Activated CD8-positive, alpha-beta T cell treated with anti-CD3 and anti-CD28 coated beads for 36 hours (primary cell): ENCODE measurements around the gene QSER1. TPM values are rescaled to one million over a fixed set of nuclear protein-coding genes. Genes with fewer than 3 reads are reported as not detected.

ENCODE experiments used
- ATAC-seq: fragments of 200-7000 bp; cut with Tn5 transposase; one replicate; pipeline ENCODE4 v1.10.0; 2021; ENCODE audit warnings: mild to moderate bottlenecking, moderate library complexity
- CTCF ChIA-PET: fragments of 350-600 bp; sonication (Branson Sonifier 250); formaldehyde crosslinking; loops from one replicate; lab custom pipeline; 2021; ENCODE audit warnings: antibody characterized with exemption; lab: Charles Lee
- POLR2A ChIA-PET: fragments of 350-600 bp; sonication (Branson Sonifier 250); formaldehyde crosslinking; loops from one replicate; lab custom pipeline; 2021; ENCODE audit warnings: antibody characterized with exemption; lab: Charles Lee
- DNase-seq: peaks from one replicate; pipeline ENCODE4 v3.0.0-alpha.2; 2020
- H3K27ac Mint-ChIP-seq: one replicate; pipeline ENCODE4 v1.8.0; 2021; ENCODE audit warnings: mild to moderate bottlenecking, mixed read lengths
- H3K27me3 Mint-ChIP-seq: one replicate; pipeline ENCODE4 v1.8.0; 2021; ENCODE audit warnings: mixed read lengths
- H3K36me3 Mint-ChIP-seq: one replicate; pipeline ENCODE4 v1.8.0; 2021; ENCODE audit warnings: low read depth, mixed read lengths
- H3K4me1 Mint-ChIP-seq: one replicate; pipeline ENCODE4 v1.8.0; 2021; ENCODE audit warnings: low read depth, mixed read lengths
- H3K4me3 Mint-ChIP-seq: one replicate; pipeline ENCODE4 v1.8.0; 2021; ENCODE audit warnings: mild to moderate bottlenecking, moderate library complexity, mixed read lengths
- H3K9me3 Mint-ChIP-seq: one replicate; pipeline ENCODE4 v1.8.0; 2021; ENCODE audit warnings: mixed read lengths
- CTCF ChIP-seq: fragments of 200-600 bp; IDR thresholded peaks from one replicate; pipeline ENCODE4 v1.8.0; 2022; ENCODE audit warnings: antibody characterized with exemption, mild to moderate bottlenecking
- intact Hi-C: fragments of 100-400 bp; cut with micrococcal nuclease; formaldehyde crosslinking; loops from one replicate; pipeline ENCODE4 v1.10.0; 2022
- total RNA-seq, 2 experiments: library from RNA; stranded (reverse); gene quantifications; one replicate each; pipeline ENCODE4 v1.2.3, GENCODE V29; 2021

Gene QSER1
- total RNA-seq, 2 experiments from 2014 or later, result 10.5 to 11.2 TPM

GRCh38 chr11:32985600-32985999 lies 93.0 kb downstream of the QSER1 start:
- no peak overlapping the region for H3K27ac Mint-ChIP-seq
- no peak for TF ChIP-seq CTCF
- no peaks in the 10 kb centered on the region for H3K9me3 Mint-ChIP-seq
- no peaks in the 10 kb centered on the region for H3K27me3 Mint-ChIP-seq
- POLR2A ChIA-PET, result no interaction called here
- CTCF ChIA-PET, result no interaction called here
- no peak overlapping the region for H3K4me3 Mint-ChIP-seq
- no peak for ATAC-seq
- intact Hi-C loops, result no loop called here
- no peaks in the 10 kb centered on the region for H3K4me1 Mint-ChIP-seq
- H3K36me3 Mint-ChIP-seq, result no peaks in the 10 kb centered on the region
- no peak for DNase-seq

DNA sequence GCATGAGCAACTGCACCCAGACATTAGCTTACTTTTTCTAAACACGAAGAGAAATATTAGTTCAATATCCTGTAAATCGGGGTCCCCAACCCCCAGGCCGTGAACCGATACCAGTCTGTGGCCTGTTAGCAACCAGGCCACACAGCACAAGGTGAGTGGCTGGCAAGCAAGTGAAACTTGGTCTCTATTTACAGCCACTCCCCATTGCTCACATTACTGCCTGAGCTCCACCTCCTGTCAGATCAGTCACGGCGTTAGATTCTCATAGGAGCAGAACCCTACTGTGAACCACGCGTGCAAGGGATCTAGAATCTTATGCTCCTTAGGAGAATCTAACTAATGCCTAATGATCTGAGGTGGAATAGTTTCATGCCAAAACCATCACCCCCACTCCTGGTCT lies 95.2 kb downstream of the QSER1 start:
- DNase-seq (no peak), ATAC-seq (no peak)
- ChIA-PET POLR2A (interaction anchor here (0.9 kb wide), 1 partner anchor 19 kb away, joined by 3 read pairs; no protein-coding TSS in a partner anchor), CTCF (no interaction called here)
- no peak overlapping the region for H3K27ac Mint-ChIP-seq
- H3K4me1 Mint-ChIP-seq, result no peaks in the 10 kb centered on the region
- H3K4me3 Mint-ChIP-seq, result no peak overlapping the region
- no peaks in the 10 kb centered on the region for H3K36me3 Mint-ChIP-seq
- H3K27me3 Mint-ChIP-seq, result no peaks in the 10 kb centered on the region
- H3K9me3 Mint-ChIP-seq, result peaks cover 10% of the 10 kb centered on the region
- intact Hi-C loops, result no loop called here
- no peak for TF ChIP-seq CTCF

DNA sequence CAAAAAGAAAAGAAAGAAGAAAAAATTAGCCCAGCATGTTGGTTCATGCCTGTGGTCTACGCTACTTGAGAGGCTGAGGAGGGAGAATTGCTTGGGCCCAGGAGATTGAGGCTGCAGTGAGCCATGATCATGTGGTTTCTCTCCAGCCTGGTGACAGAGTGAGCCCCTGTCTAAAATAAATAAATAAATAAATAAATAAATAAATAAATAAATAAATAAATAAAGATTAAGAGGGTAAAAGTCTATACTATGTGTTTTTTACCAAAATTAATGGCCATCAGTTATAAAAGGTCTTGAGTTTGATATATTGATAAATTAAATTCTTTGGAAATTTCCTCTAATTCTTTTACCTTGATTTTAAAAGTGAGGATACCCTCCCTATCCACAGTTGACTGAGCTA lies 97.9 kb downstream of the QSER1 start:
- POLR2A ChIA-PET, result no interaction called here
- ATAC-seq, result no peak
- TF ChIP-seq CTCF, result no peak
- DNase-seq, result no peak
- Mint-ChIP-seq H3K27me3 (no peaks in the 10 kb centered on the region), H3K27ac (no peak overlapping the region), H3K4me1 (no peaks in the 10 kb centered on the region), H3K4me3 (no peak overlapping the region), H3K9me3 (peaks cover 10% of the 10 kb centered on the region), H3K36me3 (no peaks in the 10 kb centered on the region)
- intact Hi-C loops, result no loop called here
- CTCF ChIA-PET, result no interaction called here

GRCh38 chr11:32991427-32991826 lies 98.8 kb downstream of the QSER1 start:
- Mint-ChIP-seq H3K4me1 (no peaks in the 10 kb centered on the region), H3K4me3 (no peak overlapping the region), H3K36me3 (no peaks in the 10 kb centered on the region), H3K27me3 (peaks cover 2% of the 10 kb centered on the region), H3K9me3 (peaks cover 10% of the 10 kb centered on the region), H3K27ac (no peak overlapping the region)
- intact Hi-C loops, result no loop called here
- TF ChIP-seq CTCF, result no peak
- DNase-seq (no peak), ATAC-seq (no peak)
- CTCF ChIA-PET, result no interaction called here
- POLR2A ChIA-PET, result interaction anchor here (0.9 to 1.1 kb wide), 2 partner anchors 48 to 53 kb away, joined by 3 read pairs; partner anchors contain the start of gene TCP11L1

DNA sequence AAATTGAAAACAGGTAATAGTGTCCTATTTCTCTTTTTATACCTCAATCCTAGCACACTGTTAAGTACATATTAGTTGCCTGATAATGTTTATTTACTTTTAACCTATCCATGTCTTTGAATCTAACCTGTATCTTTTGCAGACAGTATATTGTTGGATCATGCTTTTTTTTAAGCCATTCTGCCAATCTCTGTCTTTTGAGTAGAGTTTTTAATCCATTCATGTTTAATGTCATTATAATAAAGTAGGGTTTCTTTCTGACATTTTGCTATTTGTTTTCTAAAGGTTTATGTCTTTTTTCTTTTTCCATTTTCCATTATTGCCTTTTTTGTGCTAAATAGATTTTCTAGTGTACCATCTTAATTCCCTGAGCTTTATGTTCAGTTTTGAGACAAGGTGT lies 99.3 kb downstream of the QSER1 start:
- CTCF ChIA-PET, result no interaction called here

More for the DNA sequence above, 99.3 kb downstream of the QSER1 start:
- H3K9me3 Mint-ChIP-seq, result peaks cover 10% of the 10 kb centered on the region
- H3K4me3 Mint-ChIP-seq, result no peak overlapping the region
- TF ChIP-seq CTCF, result no peak
- H3K27ac Mint-ChIP-seq, result no peak overlapping the region
- ATAC-seq (no peak), DNase-seq (no peak)
- H3K4me1 Mint-ChIP-seq, result no peaks in the 10 kb centered on the region
- H3K27me3 Mint-ChIP-seq, result peaks cover 2% of the 10 kb centered on the region
- intact Hi-C loops, result no loop called here
- H3K36me3 Mint-ChIP-seq, result no peaks in the 10 kb centered on the region
- POLR2A ChIA-PET, result interaction anchor here (0.9 to 1.1 kb wide), 2 partner anchors 48 to 52 kb away, joined by 3 read pairs; partner anchors contain the start of gene TCP11L1
